ENCODE data around the gene PLCH2. TPM values are rescaled to one million over a fixed set of nuclear protein-coding genes. Genes with fewer than 3 reads are reported as not detected.

Gene PLCH2
- total and polyA plus RNA-seq, 2 donors (not counting 1 experiment from before 2014, with no cell fraction given): 20.0 to 34.9 TPM

GRCh38 chr1:2436876-2437275 lies 39.2 kb upstream of the PLCH2 start:
- H3K4me1 ChIP-seq (ENCODE audit: control insufficient read depth in 2 of 2, insufficient read depth in 2 of 2, low read length in 2 of 2): no peaks in the 10 kb centered on the region
- peaks cover 0 to 4% (median 0%) of the 10 kb centered on the region in 4 experiments for H3K27me3 ChIP-seq (replicated peaks in 1 of 4; ENCODE audit: control extremely low read depth in 1 of 4, control insufficient read depth in 3 of 4, insufficient read depth in 4 of 4, low read length in 3 of 4)
- no peak overlapping the region for H2AFZ ChIP-seq (ENCODE audit: insufficient read depth, low read depth, low read length, poor library complexity, severe bottlenecking)
- H3K79me2 ChIP-seq (ENCODE audit: control insufficient read depth, insufficient read depth, low read length): no peaks in the 10 kb centered on the region
- ChIA-PET POLR2A (no interaction called here), CTCF (no interaction called here)
- no peak overlapping the region for H3K4me3 ChIP-seq (ENCODE audit: control extremely low read depth in 1 of 5, extremely low read depth in 1 of 5, insufficient read depth in 1 of 5, low read depth in 2 of 5, low read length in 4 of 5)
- H3K27ac ChIP-seq (ENCODE audit: low read length in 2 of 2): no peak overlapping the region
- no peak for DNase-seq
- H3K9ac ChIP-seq (ENCODE audit: low read length): no peak overlapping the region
- H3K4me1 Mint-ChIP-seq: no peaks in the 10 kb centered on the region
- H3K9me3 ChIP-seq (ENCODE audit: control extremely low read depth in 1 of 3, control insufficient read depth in 2 of 3, insufficient read depth in 1 of 3, low read length in 2 of 3): no peaks in the 10 kb centered on the region
- 94% methylated on average over 7 of the region's 7 CpGs for WGBS (ENCODE audit: insufficient coverage)
- H3K27ac Mint-ChIP-seq: no peak overlapping the region
- intact Hi-C loops (cut with micrococcal nuclease): no loop called here
- no peaks in the 10 kb centered on the region for H4K20me1 ChIP-seq (ENCODE audit: control insufficient read depth, insufficient read depth, low read length, poor library complexity, severe bottlenecking)
- TF ChIP-seq EZH2 (IDR thresholded peaks at IDR 0.05; ENCODE audit: borderline replicate concordance, insufficient read depth, low read depth, low read length, poor library complexity, severe bottlenecking) (no peak), CTCF (IDR thresholded peaks at IDR 0.05) (no peak)
- H3K9me3 Mint-ChIP-seq (ENCODE audit: insufficient read depth): no peaks in the 10 kb centered on the region
- no peak overlapping the region for H3K4me3 Mint-ChIP-seq
- H3K27me3 Mint-ChIP-seq: no peaks in the 10 kb centered on the region
- H3K36me3 ChIP-seq (replicated peaks in 1 of 2; ENCODE audit: control extremely low read depth in 1 of 2, control insufficient read depth in 1 of 2, extremely low read depth in 1 of 2, insufficient read depth in 2 of 2, low read length in 1 of 2): no peaks in the 10 kb centered on the region
- no peak overlapping the region for H3K4me2 ChIP-seq (replicated peaks; ENCODE audit: low read depth, low read length, poor library complexity, severe bottlenecking)
- no peak for ATAC-seq (ENCODE audit: low read depth)

GRCh38 chr1:2437617-2438016 lies 38.5 kb upstream of the PLCH2 start:
- 91% methylated on average over 15 of the region's 15 CpGs for WGBS (ENCODE audit: insufficient coverage)
- ATAC-seq (ENCODE audit: low read depth) (no peak), DNase-seq (no peak)
- POLR2A ChIA-PET: no interaction called here
- peaks cover 0 to 11% (median 3%) of the 10 kb centered on the region in 4 experiments for H3K27me3 ChIP-seq (replicated peaks in 1 of 4; ENCODE audit: control extremely low read depth in 1 of 4, control insufficient read depth in 3 of 4, insufficient read depth in 4 of 4, low read length in 3 of 4)
- no peaks in the 10 kb centered on the region for H3K4me1 ChIP-seq (ENCODE audit: control insufficient read depth in 2 of 2, insufficient read depth in 2 of 2, low read length in 2 of 2)
- Mint-ChIP-seq H3K4me3 (no peak overlapping the region), H3K4me1 (no peaks in the 10 kb centered on the region), H3K27me3 (no peaks in the 10 kb centered on the region), H3K27ac (no peak overlapping the region), H3K9me3 (ENCODE audit: insufficient read depth) (no peaks in the 10 kb centered on the region)
- no peak overlapping the region for H3K4me3 ChIP-seq (ENCODE audit: control extremely low read depth in 1 of 5, extremely low read depth in 1 of 5, insufficient read depth in 1 of 5, low read depth in 2 of 5, low read length in 4 of 5)
- CTCF ChIA-PET: no interaction called here
- no peaks in the 10 kb centered on the region for H3K79me2 ChIP-seq (ENCODE audit: control insufficient read depth, insufficient read depth, low read length)
- H3K4me2 ChIP-seq (replicated peaks; ENCODE audit: low read depth, low read length, poor library complexity, severe bottlenecking): no peak overlapping the region
- no peaks in the 10 kb centered on the region for H3K9me3 ChIP-seq (ENCODE audit: control extremely low read depth in 1 of 3, control insufficient read depth in 2 of 3, insufficient read depth in 1 of 3, low read length in 2 of 3)
- H4K20me1 ChIP-seq (ENCODE audit: control insufficient read depth, insufficient read depth, low read length, poor library complexity, severe bottlenecking): no peaks in the 10 kb centered on the region
- H3K36me3 ChIP-seq (replicated peaks in 1 of 2; ENCODE audit: control extremely low read depth in 1 of 2, control insufficient read depth in 1 of 2, extremely low read depth in 1 of 2, insufficient read depth in 2 of 2, low read length in 1 of 2): no peaks in the 10 kb centered on the region
- TF ChIP-seq CTCF (IDR thresholded peaks at IDR 0.05): no peak
- H3K27ac ChIP-seq (ENCODE audit: low read length in 2 of 2): no peak overlapping the region
- H3K9ac ChIP-seq (ENCODE audit: low read length): no peak overlapping the region
- intact Hi-C loops (cut with micrococcal nuclease): no loop called here
- H2AFZ ChIP-seq (ENCODE audit: insufficient read depth, low read depth, low read length, poor library complexity, severe bottlenecking): no peak overlapping the region

Measured in B cell (primary cell).